Fibroblast of skin of left biceps (primary cell): ENCODE measurements around the gene CENPB.
A peak's percentile ranks its signal among the peaks of the same experiment; 100 is the strongest.
"Not testable (repeated sequence)": the region's sequence is repeated elsewhere in the genome, so short reads cannot be mapped to it uniquely, and the experiment has no call there.

Source experiments
- DNase-seq, 2 experiments: peaks; one replicate each; pipeline ENCODE4 v3.0.0-alpha.2; 2013; ENCODE audit warnings: low read depth in 2 of 2

Gene CENPB, protein sequence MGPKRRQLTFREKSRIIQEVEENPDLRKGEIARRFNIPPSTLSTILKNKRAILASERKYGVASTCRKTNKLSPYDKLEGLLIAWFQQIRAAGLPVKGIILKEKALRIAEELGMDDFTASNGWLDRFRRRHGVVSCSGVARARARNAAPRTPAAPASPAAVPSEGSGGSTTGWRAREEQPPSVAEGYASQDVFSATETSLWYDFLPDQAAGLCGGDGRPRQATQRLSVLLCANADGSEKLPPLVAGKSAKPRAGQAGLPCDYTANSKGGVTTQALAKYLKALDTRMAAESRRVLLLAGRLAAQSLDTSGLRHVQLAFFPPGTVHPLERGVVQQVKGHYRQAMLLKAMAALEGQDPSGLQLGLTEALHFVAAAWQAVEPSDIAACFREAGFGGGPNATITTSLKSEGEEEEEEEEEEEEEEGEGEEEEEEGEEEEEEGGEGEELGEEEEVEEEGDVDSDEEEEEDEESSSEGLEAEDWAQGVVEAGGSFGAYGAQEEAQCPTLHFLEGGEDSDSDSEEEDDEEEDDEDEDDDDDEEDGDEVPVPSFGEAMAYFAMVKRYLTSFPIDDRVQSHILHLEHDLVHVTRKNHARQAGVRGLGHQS

DNA sequence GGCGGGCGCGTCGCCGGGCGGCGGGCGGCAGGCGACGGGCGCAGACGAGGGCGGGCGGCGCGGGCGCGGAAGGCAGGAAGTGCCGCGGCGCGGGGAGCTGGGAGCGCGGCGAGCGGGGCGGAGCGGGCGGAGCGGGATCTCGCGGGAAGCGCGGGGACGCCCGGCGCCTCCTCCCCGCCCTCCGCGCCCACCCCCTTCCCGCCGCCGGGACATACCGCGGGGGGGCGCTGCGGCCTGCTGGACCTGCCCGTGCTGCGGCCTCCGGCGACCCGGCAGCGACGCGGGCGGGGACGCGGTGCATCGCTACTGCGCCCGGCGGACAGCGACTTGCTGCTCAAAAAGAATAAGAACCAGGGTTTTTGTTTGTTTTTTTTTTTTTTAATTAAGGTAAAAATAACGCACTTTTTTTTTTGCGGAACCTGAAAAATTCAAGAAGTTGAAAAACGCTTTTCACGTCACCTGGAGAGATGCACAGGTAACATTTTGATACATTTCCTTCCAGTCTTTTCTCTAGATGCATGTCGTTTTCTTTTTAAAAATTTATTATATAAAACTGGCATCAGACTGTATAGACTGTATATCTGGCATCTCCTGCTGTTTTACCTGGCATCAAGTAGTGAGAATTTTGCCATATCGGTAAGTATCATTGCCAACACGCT is at the start of gene CENPB:
TSS of gene CENPB (minus strand) at position 76 of the 659 bp plus-strand sequence. CDS start 257 bp downstream, outside the sequence.
- DNase-seq: peak in 1 of 2 experiments; percentile 45

GRCh38 chr20:3836132-3836531 is 49.6 kb upstream of the CENPB start:
- no peak for DNase-seq

DNA sequence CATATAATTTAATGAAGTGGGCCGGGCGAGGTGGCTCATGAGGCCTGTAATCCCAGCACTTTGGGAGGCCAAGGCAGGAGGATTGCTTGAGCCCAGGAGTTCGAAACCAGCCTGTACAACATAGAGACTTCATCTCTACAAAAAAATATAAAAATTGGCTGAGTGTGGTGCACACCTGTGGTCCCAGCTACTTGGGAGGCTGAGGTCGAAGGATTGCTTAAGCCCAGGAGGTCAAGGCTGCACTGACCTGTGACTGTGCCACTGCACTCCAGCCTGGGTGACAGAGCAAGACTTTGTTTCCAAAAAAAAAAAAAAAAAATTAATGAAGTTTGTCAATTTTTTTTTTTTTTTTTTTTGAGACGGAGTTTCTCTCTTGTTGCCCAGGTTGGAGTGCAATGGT is 43.4 kb upstream of the CENPB start:
- not testable (repeated sequence) for DNase-seq

DNA sequence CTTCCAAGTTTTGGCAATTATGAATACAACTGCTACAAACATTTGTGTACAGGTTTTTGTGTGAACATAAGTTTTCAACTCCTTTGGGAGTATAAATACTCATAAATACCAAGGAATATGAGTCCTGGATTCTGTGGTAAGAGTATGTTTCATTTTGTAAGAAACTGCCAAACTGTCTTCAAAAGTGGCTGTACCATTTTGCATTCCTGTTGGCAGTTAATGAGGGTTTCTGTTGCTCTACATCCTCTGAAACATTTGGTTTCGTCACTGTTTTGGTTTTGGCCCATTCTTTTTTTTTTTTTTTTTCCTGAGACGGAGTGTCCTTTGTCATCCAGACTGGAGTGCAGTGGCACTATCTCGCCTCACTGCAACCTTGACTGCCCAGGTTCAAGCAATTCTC is 42.3 kb upstream of the CENPB start:
- DNase-seq: no peak

DNA sequence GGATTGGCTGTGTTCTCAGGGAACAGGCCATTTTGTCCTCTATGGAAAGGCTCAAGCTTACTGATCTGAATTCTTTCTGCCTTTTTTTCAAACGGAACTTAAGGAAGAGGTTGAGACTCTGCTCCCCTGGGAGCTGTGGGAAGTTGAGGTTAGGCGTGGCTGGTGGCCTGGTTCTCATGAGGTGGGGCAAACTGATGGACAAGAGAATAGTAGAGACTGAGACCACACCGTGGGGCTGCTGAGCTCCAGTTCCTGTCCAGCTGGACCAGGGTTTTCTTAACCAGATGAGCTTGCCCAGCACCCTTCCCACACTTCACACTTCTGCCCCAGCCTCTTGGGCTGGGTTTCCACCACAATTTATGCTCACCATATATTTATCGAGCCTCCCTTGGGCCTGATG is 39.9 kb upstream of the CENPB start:
- DNase-seq: no peak

GRCh38 chr20:3825526-3825925 is 39.0 kb upstream of the CENPB start:
- DNase-seq: no peak

GRCh38 chr20:3823881-3824280 is 37.3 kb upstream of the CENPB start:
- DNase-seq: no peak

DNA sequence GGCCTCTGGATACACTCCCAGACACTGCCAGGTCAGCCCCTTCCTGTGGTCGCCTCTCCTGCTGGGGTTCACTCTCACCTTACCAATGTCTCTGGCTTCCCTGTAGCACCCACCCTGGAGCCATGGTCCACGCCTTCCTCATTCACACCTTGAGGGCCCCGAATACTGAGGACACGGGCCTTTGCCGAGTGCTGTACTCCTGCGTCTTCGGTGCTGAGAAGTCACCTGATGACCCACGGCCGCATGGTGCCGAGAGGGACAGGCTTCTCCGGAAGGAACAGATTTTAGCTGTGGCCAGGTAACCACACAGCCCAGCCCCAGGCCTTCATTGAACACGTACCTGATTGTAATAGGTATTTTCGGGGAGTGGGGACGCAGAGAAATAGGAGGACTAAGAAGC is 35.5 kb upstream of the CENPB start:
- DNase-seq: no peak

DNA sequence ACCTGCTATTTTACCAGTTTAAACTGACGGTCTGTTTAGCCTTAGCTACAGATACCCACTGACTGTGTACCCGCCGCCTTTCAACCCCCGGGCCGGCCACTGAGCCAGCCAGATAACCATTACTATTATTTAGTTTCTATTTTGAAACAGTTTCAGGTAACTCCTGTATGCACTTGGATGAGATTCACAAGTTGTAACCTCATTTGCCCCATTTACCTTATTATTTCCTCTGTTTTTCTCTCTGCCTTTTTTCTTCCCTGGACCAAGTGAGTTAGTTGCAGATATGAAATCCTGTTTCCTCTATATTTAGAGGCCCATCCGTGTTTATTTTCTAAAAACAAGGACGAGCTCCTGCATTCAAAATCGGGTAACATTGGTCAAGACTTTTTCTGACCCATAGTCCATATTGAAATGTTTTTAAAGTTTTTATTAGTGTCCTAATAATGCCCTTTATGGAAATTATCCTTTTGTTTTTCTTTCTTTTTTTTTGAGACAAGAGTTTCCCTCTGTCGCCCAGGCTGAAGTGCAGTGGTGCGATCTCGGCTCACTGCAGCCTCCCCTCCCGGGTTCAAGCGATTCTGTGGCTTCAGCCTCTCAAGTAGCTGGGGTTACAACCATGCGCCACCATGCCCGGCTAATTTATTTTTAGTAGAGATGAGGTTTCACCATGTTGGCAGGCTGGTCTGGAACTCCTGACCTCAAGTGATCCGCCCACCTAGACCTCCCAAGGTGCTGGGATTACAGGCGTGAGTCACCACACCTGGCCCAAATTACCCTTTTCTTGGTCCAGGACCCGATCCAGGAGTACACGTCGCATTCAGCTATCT is 34.6 kb upstream of the CENPB start:
- no peak for DNase-seq

- DNase-seq: peak; percentile 84 to 86
These were observed 33.7 kb upstream of the CENPB start, which contains the start of gene AP5S1 for GRCh38 chr20:3820048-3820900. Gene AP5S1, plus strand, starts transcription at chr20:3820547. Its CDS starts 1,571 bp downstream, at chr20:3822118.

- DNase-seq: no peak
These were observed 33.0 kb upstream of the CENPB start for GRCh38 chr20:3819411-3820047.

DNA sequence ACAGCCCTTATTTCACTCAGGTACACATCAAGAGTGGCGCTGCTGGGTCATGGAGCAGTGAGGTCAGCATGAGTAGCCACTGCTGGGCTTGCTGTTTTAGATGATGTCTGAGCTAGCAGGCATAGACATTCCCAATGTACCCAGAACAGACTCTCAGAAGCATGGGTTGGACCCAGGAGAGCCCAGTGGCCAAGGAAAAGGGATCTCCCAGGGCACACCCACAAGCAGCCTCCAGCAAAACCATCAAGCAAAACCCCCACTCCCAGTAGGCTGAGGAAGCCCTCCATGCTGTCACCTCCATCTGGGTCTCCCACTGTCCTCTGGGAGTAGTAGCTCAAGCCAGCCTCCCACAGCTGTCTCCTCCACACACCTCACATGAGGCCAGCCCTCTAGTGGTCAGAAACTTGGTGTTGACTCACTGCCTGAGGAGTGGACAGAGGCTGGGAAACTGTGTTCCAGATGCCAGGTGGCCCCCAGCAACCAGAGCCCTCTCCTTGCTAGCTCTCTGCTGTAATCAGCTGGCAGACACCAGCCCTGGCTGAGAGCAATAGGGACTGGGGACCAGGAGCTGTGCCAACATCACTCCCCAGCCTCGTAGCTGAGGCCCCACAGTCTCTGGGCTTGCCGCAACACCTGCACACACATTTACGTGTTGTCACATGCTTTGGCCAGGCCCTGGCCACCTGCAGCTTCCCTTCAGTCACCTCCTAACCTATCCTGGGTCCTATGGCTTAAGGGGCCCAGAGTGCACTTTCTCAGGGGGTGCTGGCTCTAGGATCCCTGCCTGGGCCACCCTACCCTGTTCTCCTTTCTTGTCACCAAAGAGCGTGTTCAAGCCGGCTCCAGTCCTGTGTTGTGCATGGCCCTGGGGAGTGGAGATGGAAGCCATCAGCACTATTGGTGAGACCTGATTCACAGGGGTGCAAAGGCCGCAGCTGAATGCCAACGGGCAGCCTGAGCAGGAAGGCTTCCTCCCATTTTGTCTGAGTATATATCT is 31.9 kb upstream of the CENPB start:
- DNase-seq: peak in 1 of 2 experiments; percentile 26

GRCh38 chr20:3815703-3816315 is 29.3 kb upstream of the CENPB start:
- no peak for DNase-seq

- DNase-seq: no peak
These were observed 28.5 kb upstream of the CENPB start for GRCh38 chr20:3814928-3815495.

GRCh38 chr20:3813848-3814581 is 27.5 kb upstream of the CENPB start:
- no peak for DNase-seq

DNA sequence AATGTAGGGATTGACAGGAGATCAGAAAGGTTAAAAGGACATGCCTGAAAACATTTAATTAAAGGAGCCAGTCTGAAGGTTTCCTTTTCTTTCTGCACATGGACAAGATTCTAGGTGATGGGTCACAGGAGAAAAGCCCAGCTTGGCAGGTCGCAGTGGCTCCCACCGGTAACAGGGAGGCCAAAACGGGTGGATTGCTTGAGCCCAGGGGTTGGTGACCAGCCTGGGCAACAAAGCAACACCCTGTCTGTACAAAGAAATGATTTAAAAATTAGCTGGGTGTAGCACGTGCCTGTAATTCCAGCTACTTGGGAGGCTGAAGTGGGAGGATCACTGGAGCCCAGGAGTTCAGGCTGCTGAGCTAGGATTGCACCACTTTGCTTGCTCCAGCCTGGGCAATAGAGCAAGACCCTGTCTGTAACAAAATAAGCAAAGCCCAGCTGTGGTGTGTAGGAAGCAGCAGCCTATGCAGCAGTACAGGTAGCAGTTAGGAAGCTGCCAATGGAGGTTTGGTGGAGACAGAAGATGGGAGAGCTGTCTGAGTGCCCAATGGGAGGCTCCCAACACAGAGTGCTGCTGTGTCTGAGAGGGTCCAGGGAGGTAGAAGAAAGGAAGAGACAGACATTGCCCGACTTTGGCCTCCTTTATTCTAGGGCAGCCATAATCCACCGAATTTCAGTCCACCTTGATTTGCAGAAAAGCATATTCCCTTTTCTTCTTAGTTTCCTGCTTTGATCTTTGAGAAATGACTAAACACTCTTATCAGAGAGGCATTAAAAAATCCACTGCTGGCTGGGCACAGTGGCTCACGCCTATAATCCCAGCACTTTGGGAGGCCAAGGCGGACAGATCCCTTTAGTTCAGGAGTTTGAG is 26.7 kb upstream of the CENPB start:
- DNase-seq: no peak

DNA sequence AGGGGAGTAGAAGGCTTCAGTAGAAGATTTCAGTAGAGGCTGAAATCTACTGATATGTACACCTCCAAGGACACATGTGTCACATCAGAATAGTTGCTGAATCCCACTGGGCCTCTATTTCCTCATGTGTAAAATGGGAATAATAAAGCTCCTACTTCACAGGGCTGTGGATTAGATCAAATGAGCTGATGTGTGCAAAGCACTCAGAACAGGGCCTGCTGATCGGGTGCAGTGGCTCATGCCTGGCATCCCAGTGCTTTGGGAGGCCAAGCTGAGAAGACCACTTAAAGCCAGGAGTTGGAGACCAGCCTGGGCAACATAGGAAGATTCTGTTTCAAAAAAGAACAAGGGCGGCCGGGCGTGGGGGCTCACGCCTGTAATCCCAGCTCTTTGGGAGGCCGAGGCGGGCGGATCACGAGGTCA is 25.7 kb upstream of the CENPB start:
- no peak for DNase-seq
